HepG2 (cell line): ENCODE measurements around the gene SLC25A11. TPM values are rescaled to one million over a fixed set of nuclear protein-coding genes. Genes with fewer than 3 reads are reported as not detected.

Source experiments
- ARID4A ChIP-seq: sonication (generic); formaldehyde crosslinking; IDR thresholded peaks from 2 replicates; pipeline ENCODE4 v1.5.0; 2020; ENCODE audit warnings: mild to moderate bottlenecking, missing genetic modification reagents, borderline replicate concordance
- ATF3 ChIP-seq: sonication (generic); formaldehyde crosslinking; IDR thresholded peaks from 2 replicates; pipeline ENCODE4 v1.4.0; 2020; ENCODE audit warnings: missing genetic modification reagents
- ELF1 ChIP-seq: sonication (generic); formaldehyde crosslinking; IDR thresholded peaks from 2 replicates; pipeline ENCODE4 v1.4.0; 2020; ENCODE audit warnings: missing genetic modification reagents
- ELF3 ChIP-seq: IDR thresholded peaks from 2 replicates; pipeline ENCODE4 v1.6.1; 2016; ENCODE audit warnings: missing genetic modification reagents, missing compliant biosample characterization
- GABPA ChIP-seq, 2 experiments: IDR thresholded peaks; 2 replicates each; pipeline ENCODE4 v1.6.1; 2011 to 2016; ENCODE audit warnings: low read depth in 2 of 2, low read length in 1 of 2, missing biosample characterization in 1 of 2, missing genetic modification characterization in 1 of 2
- HNRNPUL1 ChIP-seq: fragments of 200-400 bp; formaldehyde crosslinking; IDR thresholded peaks from 2 replicates; pipeline ENCODE4 v1.6.1; 2017; ENCODE audit warnings: low read depth, mild to moderate bottlenecking, low read length, moderate library complexity
- KLF13 ChIP-seq: sonication (generic); formaldehyde crosslinking; IDR thresholded peaks from 2 replicates; pipeline ENCODE4 v1.4.0; 2020; ENCODE audit warnings: mild to moderate bottlenecking, missing genetic modification reagents
- POLR2A ChIP-seq, 2 experiments: IDR thresholded peaks; 2 replicates each; pipeline ENCODE4 v1.6.1; 2011; ENCODE audit warnings: low read depth in 2 of 2, low read length in 2 of 2, mild to moderate bottlenecking in 1 of 2, moderate library complexity in 1 of 2; ENCODE audit not compliant: insufficient read depth in 1 of 2
- UBTF ChIP-seq: sonication (generic); formaldehyde crosslinking; IDR thresholded peaks from 2 replicates; pipeline ENCODE4 v1.4.0; 2020; ENCODE audit warnings: mild to moderate bottlenecking, missing genetic modification reagents
- ZNF24 ChIP-seq: fragments of 450-650 bp; IDR thresholded peaks from 2 replicates; pipeline ENCODE4 v1.6.1; 2017; ENCODE audit warnings: antibody characterized with exemption, mild to moderate bottlenecking
- ZNF326 ChIP-seq: sonication (generic); formaldehyde crosslinking; IDR thresholded peaks from 2 replicates; pipeline ENCODE4 v1.4.0; 2020; ENCODE audit warnings: missing genetic modification reagents, borderline replicate concordance
- ZNF709 ChIP-seq: sonication (generic); formaldehyde crosslinking; IDR thresholded peaks from 2 replicates; pipeline ENCODE4 v1.5.0; 2020; ENCODE audit warnings: mild to moderate bottlenecking, missing genetic modification reagents
- ZNF713 ChIP-seq: sonication (generic); formaldehyde crosslinking; IDR thresholded peaks from 2 replicates; pipeline ENCODE4 v1.4.0; 2020; ENCODE audit warnings: mild to moderate bottlenecking, missing genetic modification reagents
- ZZZ3 ChIP-seq: sonication (generic); formaldehyde crosslinking; IDR thresholded peaks from 2 replicates; pipeline ENCODE4 v1.4.0; 2020; ENCODE audit warnings: missing genetic modification reagents, mild to moderate bottlenecking, borderline replicate concordance
- polyA plus RNA-seq, 8 experiments: library from polyadenylated mRNA; depleted of rRNA in 3 of 8; stranded (reverse) in 7 of 8; unstranded in 1 of 8; fragments of >200 nt; fragmentation: Illumina TruSeq in 4 of 8; extraction: Trizol in 4 of 8; gene quantifications; 2 replicates each; pipeline versions ENCODE4 v1.2.1 to v1.2.3, GENCODE V29; 2011 to 2016; ENCODE audit warnings: low read depth in 4 of 8, missing spikeins in 1 of 8, mixed read lengths in 1 of 8; ENCODE audit not compliant: insufficient read depth in 1 of 8
- total RNA-seq, 5 experiments: library from RNA; depleted of rRNA; stranded (reverse); fragments of >200 nt; fragmentation: Illumina TruSeq; extraction: Trizol; gene quantifications; 2 replicates each; pipeline ENCODE4 v1.2.3, GENCODE V29; 2016; ENCODE audit warnings: low read depth in 1 of 5
- TF ChIP-seq, protein P1 (sequence below): sonication (generic); formaldehyde crosslinking; IDR thresholded peaks from 2 replicates; pipeline ENCODE4 v1.5.0; 2020; ENCODE audit warnings: mild to moderate bottlenecking, missing genetic modification reagents, moderate library complexity
- TF ChIP-seq, protein P2 (sequence below), 2 experiments: IDR thresholded peaks; 2 replicates each; pipeline ENCODE4 v1.6.1; 2011 to 2012; ENCODE audit warnings: low read length in 2 of 2, borderline replicate concordance in 1 of 2, low read depth in 1 of 2, mild to moderate bottlenecking in 1 of 2, moderate library complexity in 1 of 2

Gene SLC25A11
- total and polyA plus RNA-seq, 2 of the 13 experiments (the other 11 are each of a cell fraction or from before 2014, with no cell fraction given): 35.4 to 47.2 TPM

- TF ChIP-seq, protein P1, sequence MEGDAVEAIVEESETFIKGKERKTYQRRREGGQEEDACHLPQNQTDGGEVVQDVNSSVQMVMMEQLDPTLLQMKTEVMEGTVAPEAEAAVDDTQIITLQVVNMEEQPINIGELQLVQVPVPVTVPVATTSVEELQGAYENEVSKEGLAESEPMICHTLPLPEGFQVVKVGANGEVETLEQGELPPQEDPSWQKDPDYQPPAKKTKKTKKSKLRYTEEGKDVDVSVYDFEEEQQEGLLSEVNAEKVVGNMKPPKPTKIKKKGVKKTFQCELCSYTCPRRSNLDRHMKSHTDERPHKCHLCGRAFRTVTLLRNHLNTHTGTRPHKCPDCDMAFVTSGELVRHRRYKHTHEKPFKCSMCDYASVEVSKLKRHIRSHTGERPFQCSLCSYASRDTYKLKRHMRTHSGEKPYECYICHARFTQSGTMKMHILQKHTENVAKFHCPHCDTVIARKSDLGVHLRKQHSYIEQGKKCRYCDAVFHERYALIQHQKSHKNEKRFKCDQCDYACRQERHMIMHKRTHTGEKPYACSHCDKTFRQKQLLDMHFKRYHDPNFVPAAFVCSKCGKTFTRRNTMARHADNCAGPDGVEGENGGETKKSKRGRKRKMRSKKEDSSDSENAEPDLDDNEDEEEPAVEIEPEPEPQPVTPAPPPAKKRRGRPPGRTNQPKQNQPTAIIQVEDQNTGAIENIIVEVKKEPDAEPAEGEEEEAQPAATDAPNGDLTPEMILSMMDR (CRISPR knock-in tag): peak; percentile 45
- TF ChIP-seq ZNF709 (CRISPR knock-in tag): no peak
- TF ChIP-seq ARID4A: peak; percentile 44; the same call in 1 of the 2 replicates
- TF ChIP-seq ATF3: no peak
- TF ChIP-seq KLF13: no peak
- TF ChIP-seq POLR2A (IDR thresholded peaks at IDR 0.05; ENCODE audit: insufficient read depth in 1 of 2, low read depth in 2 of 2, low read length in 2 of 2): peak in 1 of 2 experiments; percentile 28; a peak in 2 of 4 replicates
- TF ChIP-seq ZNF326 (CRISPR knock-in tag): no peak; the same call in 1 of the 2 replicates
- TF ChIP-seq ZNF713: no peak
- no peak for TF ChIP-seq GABPA (IDR thresholded peaks at IDR 0.05; ENCODE audit: low read depth, low read length)
- TF ChIP-seq GABPA (CRISPR knock-in tag; IDR thresholded peaks at IDR 0.05; ENCODE audit: low read depth): peak; percentile 8; the same call in 1 of the 2 replicates
- TF ChIP-seq, protein P2, sequence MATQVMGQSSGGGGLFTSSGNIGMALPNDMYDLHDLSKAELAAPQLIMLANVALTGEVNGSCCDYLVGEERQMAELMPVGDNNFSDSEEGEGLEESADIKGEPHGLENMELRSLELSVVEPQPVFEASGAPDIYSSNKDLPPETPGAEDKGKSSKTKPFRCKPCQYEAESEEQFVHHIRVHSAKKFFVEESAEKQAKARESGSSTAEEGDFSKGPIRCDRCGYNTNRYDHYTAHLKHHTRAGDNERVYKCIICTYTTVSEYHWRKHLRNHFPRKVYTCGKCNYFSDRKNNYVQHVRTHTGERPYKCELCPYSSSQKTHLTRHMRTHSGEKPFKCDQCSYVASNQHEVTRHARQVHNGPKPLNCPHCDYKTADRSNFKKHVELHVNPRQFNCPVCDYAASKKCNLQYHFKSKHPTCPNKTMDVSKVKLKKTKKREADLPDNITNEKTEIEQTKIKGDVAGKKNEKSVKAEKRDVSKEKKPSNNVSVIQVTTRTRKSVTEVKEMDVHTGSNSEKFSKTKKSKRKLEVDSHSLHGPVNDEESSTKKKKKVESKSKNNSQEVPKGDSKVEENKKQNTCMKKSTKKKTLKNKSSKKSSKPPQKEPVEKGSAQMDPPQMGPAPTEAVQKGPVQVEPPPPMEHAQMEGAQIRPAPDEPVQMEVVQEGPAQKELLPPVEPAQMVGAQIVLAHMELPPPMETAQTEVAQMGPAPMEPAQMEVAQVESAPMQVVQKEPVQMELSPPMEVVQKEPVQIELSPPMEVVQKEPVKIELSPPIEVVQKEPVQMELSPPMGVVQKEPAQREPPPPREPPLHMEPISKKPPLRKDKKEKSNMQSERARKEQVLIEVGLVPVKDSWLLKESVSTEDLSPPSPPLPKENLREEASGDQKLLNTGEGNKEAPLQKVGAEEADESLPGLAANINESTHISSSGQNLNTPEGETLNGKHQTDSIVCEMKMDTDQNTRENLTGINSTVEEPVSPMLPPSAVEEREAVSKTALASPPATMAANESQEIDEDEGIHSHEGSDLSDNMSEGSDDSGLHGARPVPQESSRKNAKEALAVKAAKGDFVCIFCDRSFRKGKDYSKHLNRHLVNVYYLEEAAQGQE (IDR thresholded peaks at IDR 0.05; ENCODE audit: borderline replicate concordance in 1 of 2, low read depth in 1 of 2, low read length in 2 of 2): peak; percentile 23 to 82; a peak in 3 of 4 replicates
- peak; percentile 4; the same call in 1 of the 2 replicates for TF ChIP-seq ELF1 (CRISPR knock-in tag)
- no peak for TF ChIP-seq ZNF24
- TF ChIP-seq UBTF (CRISPR knock-in tag): no peak; the same call in 1 of the 2 replicates
- peak; percentile 18; the same call in 1 of the 2 replicates for TF ChIP-seq ELF3 (CRISPR knock-in tag)
- TF ChIP-seq ZZZ3 (CRISPR knock-in tag): no peak
- no peak for TF ChIP-seq HNRNPUL1
These were observed 29.8 kb upstream of the SLC25A11 start (continued) for GRCh38 chr17:4969551-4970173.
